ENCODE measurements around the gene ADNP.

Gene ADNP

GRCh38 chr20:50844430-50845100, 86.7 kb downstream of the ADNP start:
- DNase-seq: no peak

- no peak for DNase-seq
Measured at GRCh38 chr20:50843331-50844276, 87.6 kb downstream of the ADNP start.

- DNase-seq: no peak
Measured at GRCh38 chr20:50842821-50843220, 88.4 kb downstream of the ADNP start.
